Adrenal gland (tissue), 12 donors: ENCODE data around the gene BCL2L13. TPM values are rescaled to one million over a fixed set of nuclear protein-coding genes. Genes with fewer than 3 reads are reported as not detected.

ENCODE experiments used
- DNase-seq, 7 donors: peaks; one replicate each; pipeline ENCODE4 v3.0.0-alpha.2; 2019 to 2020
- H3K27ac ChIP-seq, 5 donors: fragments of 200-600 bp; sonication (generic) in 4 of 5; 1 replicate in 3 of 5; 2 replicates in 2 of 5; pipeline versions ENCODE4 v1.5.1 to v1.8.0; 2016 to 2020; ENCODE audit warnings: mild to moderate bottlenecking in 1 of 5
- H3K27me3 ChIP-seq: fragments of 200-600 bp; 2 replicates; pipeline ENCODE4 v1.8.0; 2021
- H3K36me3 ChIP-seq, 2 donors: fragments of 200-600 bp; replicated peaks in 1 of 2; 1 replicate in 1 of 2; 2 replicates in 1 of 2; pipeline versions ENCODE4 v1.5.1 to v1.8.0; 2018 to 2022
- H3K4me1 ChIP-seq, 2 donors: fragments of 200-600 bp; replicated peaks in 1 of 2; 1 replicate in 1 of 2; 2 replicates in 1 of 2; pipeline versions ENCODE4 v1.5.1 to v1.8.0; 2018 to 2021
- H3K4me3 ChIP-seq, 4 donors: fragments of 200-600 bp; sonication (generic) in 3 of 4; one replicate each; pipeline ENCODE4 v1.5.1; 2016 to 2018
- H3K9me3 ChIP-seq, 3 donors: fragments of 200-600 bp; sonication (generic) in 1 of 3; replicated peaks in 1 of 3; 1 replicate in 2 of 3; 2 replicates in 1 of 3; pipeline versions ENCODE4 v1.5.1 to v1.8.0; 2016 to 2021
- POLR2A ChIP-seq, 2 donors: fragments of 450-650 bp; IDR thresholded peaks; one replicate each; pipeline ENCODE4 v1.6.1; 2017; ENCODE audit warnings: antibody characterized with exemption in 2 of 2, mild to moderate bottlenecking in 2 of 2, moderate library complexity in 1 of 2
- WGBS, 4 donors: extraction: QIAGEN DNeasy Blood & Tissue Kit in 2 of 4; methylation state at CpG; one replicate each; pipeline versions ENCODE4 v1.1.5 to v1.1.7; 2013 to 2017; 5-methylcytosine and 5-hydroxymethylcytosine counted together
- intact Hi-C, 2 donors: fragments of 100-400 bp; cut with DNase I; formaldehyde crosslinking; loops; one replicate each; pipeline versions ENCODE4 v1.14.1 to v1.15.0; 2022 to 2023
- polyA plus RNA-seq, 3 donors: library from polyadenylated mRNA; stranded (reverse); fragments of 200-250 nt in 2 of 3; fragments of 350-450 nt in 1 of 3; fragmentation: Illumina TruSeq in 1 of 3; extraction: RNeasy Lipid Tissue Mini Kit (QIAGEN cat#74804) in 1 of 3; gene quantifications; one replicate each; pipeline ENCODE4 v1.2.3, GENCODE V29; 2013 to 2014
- total RNA-seq, 9 donors: library from RNA; depleted of rRNA in 4 of 9; stranded (reverse); fragments of >200 nt in 4 of 9; fragments of 120-200 nt in 1 of 9; fragmentation: NEBNext Ultra II Directional in 1 of 9; extraction: Animal tissue kit (Norgen Biotek cat#: 25700) in 1 of 9; gene quantifications; one replicate each; pipeline versions ENCODE4 v1.1.0 to v1.2.4, GENCODE V29; 2013 to 2023
- TF ChIP-seq, protein P1 (sequence below), 6 experiments: fragments of 450-650 bp in 4 of 6; fragments of 200-600 bp in 2 of 6; sonication (generic) in 1 of 6; IDR thresholded peaks; 1 replicate in 5 of 6; 2 replicates in 1 of 6; pipeline versions ENCODE4 v1.5.1 to v1.8.0; 2016 to 2021; ENCODE audit warnings: antibody characterized with exemption in 6 of 6, mild to moderate bottlenecking in 2 of 6, moderate library complexity in 1 of 6
- donor health status: healthy with polysubstance abuse.
- donor health status: Bipolar disorder and iron deficiency.
- donor health status: DM: yes; HTN: yes; CAD: no.
- donor health status: DM: no; HTN: no; CAD: no.
- donor health status: DM: no; HTN: no; CAD: no.
- donor health status: DM: yes; HTN: yes; CAD: no.

The BCL2L13 gene
- total and polyA plus RNA-seq, 12 donors, result 30.9 to 142 (median 94.3) TPM

DNA sequence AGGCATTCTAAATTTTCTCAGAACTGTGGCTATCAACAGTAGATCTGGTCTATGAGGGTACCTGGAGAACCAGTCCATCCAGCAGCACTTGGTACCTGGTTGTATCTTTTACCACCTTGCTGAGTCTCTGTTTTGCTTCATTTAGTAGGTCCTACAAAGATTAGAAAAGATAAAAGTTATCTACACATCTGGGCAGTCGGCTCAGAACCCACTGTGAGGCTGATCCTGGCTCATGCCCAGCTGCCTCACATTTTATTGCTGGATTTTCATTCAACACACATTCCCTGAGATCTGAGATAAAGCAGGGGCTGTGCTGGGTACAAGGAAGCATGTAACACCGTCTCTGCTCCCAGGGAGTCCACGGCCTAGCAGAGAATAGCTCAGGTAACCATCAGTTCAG lies 37.5 kb upstream of the BCL2L13 start:
- Histone ChIP-seq H3K27ac (no peak overlapping the region), H3K9me3 (no peaks in the 10 kb centered on the region), H3K27me3 (no peaks in the 10 kb centered on the region), H3K36me3 (peaks cover 0 to 58% of the 10 kb centered on the region in 2 donors), H3K4me3 (no peak overlapping the region), H3K4me1 (no peaks in the 10 kb centered on the region)
- TF ChIP-seq, protein P1, sequence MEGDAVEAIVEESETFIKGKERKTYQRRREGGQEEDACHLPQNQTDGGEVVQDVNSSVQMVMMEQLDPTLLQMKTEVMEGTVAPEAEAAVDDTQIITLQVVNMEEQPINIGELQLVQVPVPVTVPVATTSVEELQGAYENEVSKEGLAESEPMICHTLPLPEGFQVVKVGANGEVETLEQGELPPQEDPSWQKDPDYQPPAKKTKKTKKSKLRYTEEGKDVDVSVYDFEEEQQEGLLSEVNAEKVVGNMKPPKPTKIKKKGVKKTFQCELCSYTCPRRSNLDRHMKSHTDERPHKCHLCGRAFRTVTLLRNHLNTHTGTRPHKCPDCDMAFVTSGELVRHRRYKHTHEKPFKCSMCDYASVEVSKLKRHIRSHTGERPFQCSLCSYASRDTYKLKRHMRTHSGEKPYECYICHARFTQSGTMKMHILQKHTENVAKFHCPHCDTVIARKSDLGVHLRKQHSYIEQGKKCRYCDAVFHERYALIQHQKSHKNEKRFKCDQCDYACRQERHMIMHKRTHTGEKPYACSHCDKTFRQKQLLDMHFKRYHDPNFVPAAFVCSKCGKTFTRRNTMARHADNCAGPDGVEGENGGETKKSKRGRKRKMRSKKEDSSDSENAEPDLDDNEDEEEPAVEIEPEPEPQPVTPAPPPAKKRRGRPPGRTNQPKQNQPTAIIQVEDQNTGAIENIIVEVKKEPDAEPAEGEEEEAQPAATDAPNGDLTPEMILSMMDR (IDR thresholded peaks at IDR 0.05), result no peak
- TF ChIP-seq POLR2A (IDR thresholded peaks at IDR 0.05), result no peak
- intact Hi-C loops, result no loop called here
- DNase-seq, result peak in 1 of 7 donors; percentile 46
- 67 to 72% (median 69%) methylated on average over 3 of the region's 3 CpGs for WGBS, 4 donors

DNA sequence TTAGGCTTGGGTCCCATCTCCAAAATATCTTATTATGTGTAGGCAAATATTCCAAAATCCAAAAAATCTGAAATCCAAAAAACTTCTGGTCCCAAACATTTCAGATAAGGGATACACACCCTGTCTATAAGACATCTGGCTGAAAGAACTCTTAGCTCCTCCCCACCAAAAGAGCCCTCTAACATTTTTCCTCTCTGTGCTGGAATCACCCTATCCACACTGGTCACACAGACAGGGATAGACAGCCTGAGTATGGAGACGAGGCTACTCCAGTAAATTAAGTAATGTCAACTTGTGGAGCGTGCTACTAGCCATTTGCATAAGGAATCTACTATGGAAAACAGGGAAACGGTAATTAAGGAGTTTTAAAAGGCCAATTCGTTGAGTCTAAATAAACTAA lies 34.9 kb upstream of the BCL2L13 start:
- H3K4me3 ChIP-seq, result no peak overlapping the region
- WGBS, 4 donors, result 90 to 94% (median 91%) methylated on average over 4 of the region's 4 CpGs
- H3K27me3 ChIP-seq, result no peaks in the 10 kb centered on the region
- no peak overlapping the region for H3K27ac ChIP-seq
- H3K36me3 ChIP-seq, result peaks cover 0 to 32% of the 10 kb centered on the region in 2 donors
- no peak for DNase-seq
- H3K9me3 ChIP-seq, result no peaks in the 10 kb centered on the region
- TF ChIP-seq POLR2A (IDR thresholded peaks at IDR 0.05), result no peak
- TF ChIP-seq, protein P1 (IDR thresholded peaks at IDR 0.05), result no peak
- peaks cover 5 to 7% of the 10 kb centered on the region in 2 donors for H3K4me1 ChIP-seq
- intact Hi-C loops, result no loop called here

DNA sequence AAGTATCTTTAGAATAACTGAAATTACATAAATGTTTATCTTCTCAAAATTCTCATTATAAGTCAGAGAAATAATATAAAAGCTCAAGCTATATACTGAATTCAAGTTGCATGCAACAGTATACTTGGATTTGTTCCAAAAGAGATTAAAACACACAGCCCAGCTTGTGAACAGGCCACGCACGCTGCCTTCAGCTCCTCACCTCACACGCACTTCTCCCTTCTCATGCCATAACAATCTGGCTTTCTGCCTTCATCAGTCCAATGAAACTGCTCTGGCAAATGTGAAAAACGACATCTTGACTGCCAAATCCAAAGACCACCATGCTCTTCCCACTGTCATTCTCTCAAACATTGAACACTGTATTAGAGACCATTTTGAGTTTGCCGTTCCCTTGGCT lies 32.1 kb upstream of the BCL2L13 start:
- H3K27me3 ChIP-seq, result no peaks in the 10 kb centered on the region
- H3K4me3 ChIP-seq, result no peak overlapping the region
- no peak for TF ChIP-seq POLR2A (IDR thresholded peaks at IDR 0.05)
- TF ChIP-seq, protein P1 (IDR thresholded peaks at IDR 0.05), result no peak
- peaks cover 8 to 12% of the 10 kb centered on the region in 2 donors for H3K4me1 ChIP-seq
- peak in 1 of 7 donors; percentile 52 for DNase-seq
- intact Hi-C loops, result no loop called here
- H3K27ac ChIP-seq, result no peak overlapping the region
- no peaks in the 10 kb centered on the region for H3K9me3 ChIP-seq
- WGBS, 4 donors, result 73 to 80% (median 78%) methylated on average over 5 of the region's 5 CpGs
- H3K36me3 ChIP-seq, result peaks cover 0 to 21% of the 10 kb centered on the region in 2 donors

DNA sequence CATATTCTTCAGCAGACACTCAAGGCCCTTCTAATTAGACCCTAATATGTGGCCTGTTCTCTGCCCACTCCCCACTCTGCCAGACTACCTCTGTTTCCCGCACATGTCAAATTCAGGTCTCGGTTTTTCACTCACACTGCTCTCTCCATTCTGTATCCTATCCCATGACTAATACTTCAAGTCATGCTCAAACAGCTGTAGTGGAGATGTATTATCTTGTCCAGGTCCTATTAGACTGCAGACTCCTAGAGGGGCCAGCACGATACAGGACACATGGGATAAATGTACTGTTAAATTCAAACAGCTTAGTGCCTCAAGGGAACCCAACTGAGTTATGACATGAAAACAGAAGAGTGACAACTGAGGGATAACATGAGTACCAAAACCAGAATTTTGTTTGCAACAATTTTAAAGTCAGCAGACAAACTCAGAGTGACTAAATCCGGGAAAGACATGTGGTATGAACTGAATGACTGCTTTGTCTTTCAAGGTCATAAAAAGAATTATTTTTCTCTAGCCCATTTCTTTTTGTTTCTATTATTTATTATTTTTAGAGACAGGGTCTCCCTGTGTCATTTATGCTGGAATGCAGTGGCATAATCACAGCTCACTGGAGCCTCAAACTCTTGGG lies 30.6 kb upstream of the BCL2L13 start:
- WGBS, 4 donors, result 74 to 84% (median 76%) methylated on average over 4 of the region's 4 CpGs
- H3K9me3 ChIP-seq, result no peaks in the 10 kb centered on the region

More for the DNA sequence above, 30.6 kb upstream of the BCL2L13 start:
- DNase-seq, result no peak
- TF ChIP-seq POLR2A (IDR thresholded peaks at IDR 0.05), result no peak
- TF ChIP-seq, protein P1 (IDR thresholded peaks at IDR 0.05), result no peak
- H3K27ac ChIP-seq, result peak overlapping the region in 2 of 5 donors; percentile 0 to 15
- no peaks in the 10 kb centered on the region for H3K27me3 ChIP-seq
- H3K4me3 ChIP-seq, result no peak overlapping the region
- H3K36me3 ChIP-seq, result peaks cover 0 to 36% of the 10 kb centered on the region in 2 donors
- intact Hi-C loops, result no loop called here
- H3K4me1 ChIP-seq, result peaks cover 8 to 12% of the 10 kb centered on the region in 2 donors
